ENCODE data around the gene SDK1.

The SDK1 gene

GRCh38 chr7:4225881-4226523 lies 925.0 kb downstream of the SDK1 start:
- H3K27ac ChIP-seq: no peak overlapping the region
- no peak for DNase-seq (ENCODE audit: low spot score)

GRCh38 chr7:4226524-4226882 lies 925.5 kb downstream of the SDK1 start:
- TF ChIP-seq CTCF (IDR thresholded peaks at IDR 0.05): no peak
- no peak for DNase-seq (ENCODE audit: low spot score)
- no peak overlapping the region for H3K4me3 ChIP-seq
- H3K27ac ChIP-seq: no peak overlapping the region

More at GRCh38 chr7:4225881-4226523, 925.0 kb downstream of the SDK1 start:
- H3K4me3 ChIP-seq: no peak overlapping the region
- no peak for TF ChIP-seq CTCF (IDR thresholded peaks at IDR 0.05)

GRCh38 chr7:4227105-4228010 lies 926.3 kb downstream of the SDK1 start:
- H3K27ac ChIP-seq: no peak overlapping the region
- no peak for TF ChIP-seq CTCF (IDR thresholded peaks at IDR 0.05)
- H3K4me3 ChIP-seq: no peak overlapping the region
- DNase-seq (ENCODE audit: low spot score): no peak

- no peak for TF ChIP-seq CTCF (IDR thresholded peaks at IDR 0.05)
- Histone ChIP-seq H3K4me3 (no peak overlapping the region), H3K27ac (no peak overlapping the region)
- DNase-seq (ENCODE audit: low spot score): no peak
These were observed 929.3 kb downstream of the SDK1 start for GRCh38 chr7:4230352-4230751.

- DNase-seq (ENCODE audit: low spot score): no peak
- H3K27ac ChIP-seq: no peak overlapping the region
- H3K4me3 ChIP-seq: no peak overlapping the region
- no peak for TF ChIP-seq CTCF (IDR thresholded peaks at IDR 0.05)
These were observed 932.1 kb downstream of the SDK1 start for GRCh38 chr7:4233146-4233545.

GRCh38 chr7:4233621-4234497 lies 932.8 kb downstream of the SDK1 start:
- Histone ChIP-seq H3K4me3 (no peak overlapping the region), H3K27ac (no peak overlapping the region)
- no peak for DNase-seq (ENCODE audit: low spot score)
- TF ChIP-seq CTCF (IDR thresholded peaks at IDR 0.05): no peak
